Suprapubic skin (tissue), 4 donors: ENCODE results near the gene ANKRD29.

ENCODE experiments used
- CTCF ChIP-seq, 2 donors: fragments of 200-600 bp in 1 of 2; fragments of 450-650 bp in 1 of 2; sonication (generic) in 1 of 2; IDR thresholded peaks; one replicate each; pipeline ENCODE4 v1.5.1; 2016 to 2019; ENCODE audit warnings: antibody characterized with exemption in 2 of 2, mild to moderate bottlenecking in 1 of 2, moderate library complexity in 1 of 2
- EP300 ChIP-seq: sonication (generic); formaldehyde crosslinking; IDR thresholded peaks from one replicate; pipeline ENCODE4 v1.6.1; 2017; ENCODE audit warnings: antibody characterized with exemption
- POLR2A ChIP-seq, 2 donors: fragments of 450-650 bp; IDR thresholded peaks; one replicate each; pipeline ENCODE4 v1.6.1; 2017; ENCODE audit warnings: antibody characterized with exemption in 2 of 2, mild to moderate bottlenecking in 2 of 2, moderate library complexity in 2 of 2
- POLR2AphosphoS5 ChIP-seq, 3 donors: sonication (generic); formaldehyde crosslinking; IDR thresholded peaks; one replicate each; pipeline ENCODE4 v1.6.1; 2017; ENCODE audit warnings: antibody characterized with exemption in 3 of 3

DNA sequence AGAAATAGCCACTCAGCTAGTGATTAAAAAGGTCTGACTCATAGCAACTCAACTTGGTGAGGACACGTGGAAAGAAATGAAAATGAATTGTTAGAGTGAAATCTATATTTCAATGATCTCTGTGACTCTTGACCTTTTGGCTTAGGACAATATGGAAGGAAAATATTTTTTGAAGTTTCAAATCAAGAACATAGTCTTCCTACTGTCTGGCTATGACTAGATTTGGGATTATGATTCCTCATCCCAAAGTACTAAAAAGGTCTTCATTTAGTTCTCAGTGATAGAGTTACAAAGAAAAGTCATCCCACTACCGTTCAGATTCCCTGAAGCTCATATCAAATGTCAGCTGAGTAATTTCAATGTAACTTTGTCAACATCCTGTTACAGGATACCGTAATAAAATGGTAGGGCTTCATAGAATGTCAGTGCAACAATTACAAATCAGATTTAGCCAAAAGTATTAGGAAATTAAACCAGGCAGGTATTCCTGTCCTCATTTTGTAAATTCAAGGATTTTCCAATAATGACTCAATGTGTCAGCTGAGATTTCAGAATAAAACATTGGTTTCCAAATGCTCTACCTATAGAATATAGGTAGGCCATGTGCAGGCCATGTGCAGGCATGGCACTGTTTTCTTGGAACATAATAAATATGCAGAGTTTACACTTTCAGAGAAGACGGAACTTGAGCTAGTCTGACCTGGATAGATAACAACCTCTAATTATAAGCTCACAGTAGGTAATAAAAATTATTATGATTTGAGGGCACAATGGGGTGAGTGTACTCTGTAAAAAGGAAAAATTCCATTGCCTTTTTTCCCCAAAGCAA lies 36.0 kb downstream of the ANKRD29 start:
- TF ChIP-seq EP300 (no peak), POLR2A (IDR thresholded peaks at IDR 0.05) (no peak), CTCF (IDR thresholded peaks at IDR 0.05) (no peak), POLR2AphosphoS5 (IDR thresholded peaks at IDR 0.05) (no peak)
